OCI-LY1 (cell line): ENCODE measurements around the gene SLC9A4.

Experiments used
- EZH2 ChIP-seq: fragments of 200-600 bp; sonication (generic), shearing (Covaris generic); IDR thresholded peaks from 2 replicates; pipeline ENCODE4 v1.8.0; 2017; ENCODE audit warnings: borderline replicate concordance, mixed run types, mild to moderate bottlenecking, antibody characterized with exemption, low read length, moderate library complexity, mixed read lengths
- TF ChIP-seq, protein P1 (sequence below): fragments of 200-600 bp; sonication (generic), shearing (Covaris generic); IDR thresholded peaks from 2 replicates; pipeline ENCODE4 v1.5.1; 2017; ENCODE audit warnings: mild to moderate bottlenecking, antibody characterized with exemption, low read length, moderate library complexity, mixed read lengths

DNA sequence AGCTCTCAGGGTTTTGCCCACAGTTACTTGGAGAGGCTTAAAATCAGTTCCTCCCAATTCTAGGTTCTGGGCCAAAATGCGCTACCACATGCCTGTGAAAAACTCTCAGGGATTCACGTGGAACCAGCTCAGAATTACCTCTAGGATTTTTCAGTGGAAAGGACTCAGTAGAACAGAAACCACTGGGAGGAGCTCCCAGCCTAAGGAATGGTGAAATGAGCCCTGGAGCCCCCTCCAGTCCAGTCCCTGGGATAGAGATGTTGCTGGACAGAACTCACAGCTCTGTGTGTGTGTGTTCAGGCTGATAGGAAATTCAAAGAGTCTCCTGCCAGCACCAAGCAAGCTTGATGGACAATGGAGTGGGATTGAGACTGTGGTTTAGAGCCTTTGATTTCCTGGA lies 21.1 kb upstream of the SLC9A4 start:
- TF ChIP-seq, protein P1, sequence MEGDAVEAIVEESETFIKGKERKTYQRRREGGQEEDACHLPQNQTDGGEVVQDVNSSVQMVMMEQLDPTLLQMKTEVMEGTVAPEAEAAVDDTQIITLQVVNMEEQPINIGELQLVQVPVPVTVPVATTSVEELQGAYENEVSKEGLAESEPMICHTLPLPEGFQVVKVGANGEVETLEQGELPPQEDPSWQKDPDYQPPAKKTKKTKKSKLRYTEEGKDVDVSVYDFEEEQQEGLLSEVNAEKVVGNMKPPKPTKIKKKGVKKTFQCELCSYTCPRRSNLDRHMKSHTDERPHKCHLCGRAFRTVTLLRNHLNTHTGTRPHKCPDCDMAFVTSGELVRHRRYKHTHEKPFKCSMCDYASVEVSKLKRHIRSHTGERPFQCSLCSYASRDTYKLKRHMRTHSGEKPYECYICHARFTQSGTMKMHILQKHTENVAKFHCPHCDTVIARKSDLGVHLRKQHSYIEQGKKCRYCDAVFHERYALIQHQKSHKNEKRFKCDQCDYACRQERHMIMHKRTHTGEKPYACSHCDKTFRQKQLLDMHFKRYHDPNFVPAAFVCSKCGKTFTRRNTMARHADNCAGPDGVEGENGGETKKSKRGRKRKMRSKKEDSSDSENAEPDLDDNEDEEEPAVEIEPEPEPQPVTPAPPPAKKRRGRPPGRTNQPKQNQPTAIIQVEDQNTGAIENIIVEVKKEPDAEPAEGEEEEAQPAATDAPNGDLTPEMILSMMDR = no peak
- no peak for TF ChIP-seq EZH2
